H54 (cell line): ENCODE results near the gene FSTL4.

Experiments
- DNase-seq: peaks from one replicate; pipeline ENCODE4 v3.0.0; 2011; ENCODE audit warnings: low spot score, mixed read lengths; ENCODE audit not compliant: insufficient read length
- FAIRE-seq: peaks from 3 replicates; lab custom pipeline; 2011; peaks lifted over from hg19 to GRCh38; lab: Jason Lieb, UNC
- POLR2A ChIP-seq: IDR thresholded peaks from 2 replicates; pipeline ENCODE4 v1.6.1; 2011; ENCODE audit warnings: low read depth, mild to moderate bottlenecking, low read length

Gene FSTL4

DNA sequence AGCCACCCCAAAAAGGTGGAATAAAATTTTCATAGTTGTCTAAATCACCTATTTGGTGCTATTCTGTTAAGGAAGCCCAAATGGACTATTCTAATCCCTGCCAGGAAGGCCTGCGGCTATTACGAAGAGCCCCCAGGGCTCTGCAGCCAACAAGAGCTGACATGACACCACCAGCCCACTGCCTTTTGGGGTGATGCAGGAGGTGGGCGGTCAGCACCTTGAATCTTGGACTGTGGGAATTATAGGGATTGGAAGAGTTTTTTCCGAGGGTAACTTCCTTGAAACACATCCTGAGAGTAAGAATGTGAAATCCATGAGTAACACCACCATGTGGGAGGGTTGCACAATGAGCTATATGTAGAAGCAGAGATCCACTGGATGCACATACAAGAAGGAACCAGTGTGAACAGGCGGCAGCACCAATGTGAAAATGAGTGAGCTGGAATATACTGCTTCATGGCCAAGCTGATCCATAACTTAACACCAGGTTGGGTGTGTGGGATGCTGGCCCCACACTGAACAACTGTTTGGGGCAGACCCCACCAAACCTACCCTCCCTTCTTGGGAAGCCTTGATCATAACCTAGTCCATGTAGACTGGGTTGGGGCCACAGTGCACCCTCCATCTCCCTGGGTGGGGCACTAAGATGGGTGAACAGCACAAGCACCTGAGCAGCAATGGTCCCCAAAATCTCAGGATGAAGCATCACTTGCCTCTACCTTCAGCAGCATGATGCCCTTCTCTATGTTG is 239.0 kb downstream of the FSTL4 start:
- FAIRE-seq, result no peak
- no peak for DNase-seq
- TF ChIP-seq POLR2A, result no peak

DNA sequence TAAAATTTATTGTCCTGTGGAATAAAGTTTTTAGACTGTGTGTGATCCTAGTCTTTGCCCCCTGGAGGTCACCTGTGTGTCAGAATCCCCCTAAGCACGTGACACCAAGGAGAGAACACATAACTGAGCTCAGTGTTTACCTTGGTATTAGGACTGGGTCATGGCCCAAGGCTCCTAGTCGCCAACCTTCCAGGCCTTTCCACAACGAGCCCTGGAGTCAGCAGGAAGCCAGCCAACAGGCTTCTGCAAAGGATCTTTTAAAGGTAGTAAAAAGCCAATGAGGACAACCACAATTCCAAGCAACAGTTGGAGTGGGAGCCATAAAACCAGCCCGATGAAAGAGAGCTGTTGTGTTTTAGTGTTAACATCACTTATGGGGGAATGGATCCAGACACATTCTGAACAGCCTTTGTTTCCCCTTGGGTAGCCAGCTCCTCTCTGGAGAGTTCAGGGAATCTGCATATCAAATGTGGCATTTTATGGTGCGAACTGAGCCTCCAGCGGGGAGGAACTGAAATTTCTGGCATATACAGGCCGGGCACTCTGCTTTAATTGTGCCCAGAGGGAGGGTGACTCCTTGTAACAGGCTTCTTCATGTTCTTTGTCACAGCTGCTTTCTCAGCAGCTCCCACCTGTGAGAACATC is 239.9 kb downstream of the FSTL4 start:
- FAIRE-seq, result no peak
- TF ChIP-seq POLR2A, result no peak
- no peak for DNase-seq

DNA sequence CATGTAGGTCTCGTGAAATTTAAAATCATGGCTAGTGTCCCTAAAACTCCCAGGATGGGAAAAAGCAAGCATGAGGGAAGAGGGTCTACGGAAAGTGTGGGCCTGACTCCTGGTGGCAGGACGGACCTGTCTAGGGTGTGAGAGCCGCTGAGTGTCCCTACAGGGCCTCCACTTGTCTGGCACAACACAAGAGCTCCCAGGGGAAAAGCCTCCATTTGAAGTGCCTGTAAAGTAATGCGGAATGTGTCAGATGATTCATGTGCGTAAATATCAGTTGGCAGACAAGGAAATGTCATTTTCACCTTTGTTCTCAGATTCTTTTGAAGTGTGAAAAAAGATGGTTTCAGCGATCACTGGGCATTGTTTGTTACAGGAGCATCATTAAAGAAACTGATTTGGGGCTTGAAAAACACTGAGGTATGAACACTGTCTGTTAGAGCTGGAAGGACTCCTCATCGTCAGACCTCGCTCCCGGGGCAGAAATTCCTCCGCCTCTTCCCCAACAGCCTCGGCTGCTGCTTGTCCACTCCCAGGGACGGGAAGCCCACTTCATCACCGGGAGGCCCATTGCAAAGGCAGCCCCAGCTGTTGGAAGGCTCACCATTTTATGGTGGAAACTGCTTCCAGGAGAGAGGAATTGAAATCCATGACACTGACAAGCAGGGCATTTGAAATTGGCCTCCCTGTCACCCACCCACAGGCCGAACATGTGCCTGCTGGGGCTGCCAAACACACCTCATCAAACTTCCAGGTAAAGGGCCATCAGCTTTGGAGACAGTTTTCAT is 240.8 kb downstream of the FSTL4 start:
- no peak for DNase-seq
- FAIRE-seq, result no peak
- no peak for TF ChIP-seq POLR2A

DNA sequence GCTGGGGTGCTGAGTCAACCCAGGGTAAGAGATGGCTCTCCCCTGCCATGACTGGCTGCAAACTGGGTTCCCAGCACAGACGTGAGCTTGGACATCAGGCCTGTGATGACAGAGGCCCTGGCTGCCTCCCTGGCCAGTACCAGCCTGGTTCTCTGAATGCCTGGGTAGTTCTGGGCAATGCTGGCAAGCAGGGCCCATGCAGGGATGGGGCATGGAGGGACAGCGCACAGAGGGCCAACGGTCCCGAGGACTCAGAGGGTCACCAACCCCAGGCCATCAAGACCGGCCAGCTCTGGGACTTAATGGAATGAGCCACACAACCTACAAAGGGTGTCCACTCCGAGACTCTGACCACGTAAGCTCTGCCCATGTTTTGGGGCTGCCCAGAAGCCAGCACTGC is 241.4 kb downstream of the FSTL4 start:
- DNase-seq (no peak), FAIRE-seq (no peak)
- TF ChIP-seq POLR2A, result no peak

DNA sequence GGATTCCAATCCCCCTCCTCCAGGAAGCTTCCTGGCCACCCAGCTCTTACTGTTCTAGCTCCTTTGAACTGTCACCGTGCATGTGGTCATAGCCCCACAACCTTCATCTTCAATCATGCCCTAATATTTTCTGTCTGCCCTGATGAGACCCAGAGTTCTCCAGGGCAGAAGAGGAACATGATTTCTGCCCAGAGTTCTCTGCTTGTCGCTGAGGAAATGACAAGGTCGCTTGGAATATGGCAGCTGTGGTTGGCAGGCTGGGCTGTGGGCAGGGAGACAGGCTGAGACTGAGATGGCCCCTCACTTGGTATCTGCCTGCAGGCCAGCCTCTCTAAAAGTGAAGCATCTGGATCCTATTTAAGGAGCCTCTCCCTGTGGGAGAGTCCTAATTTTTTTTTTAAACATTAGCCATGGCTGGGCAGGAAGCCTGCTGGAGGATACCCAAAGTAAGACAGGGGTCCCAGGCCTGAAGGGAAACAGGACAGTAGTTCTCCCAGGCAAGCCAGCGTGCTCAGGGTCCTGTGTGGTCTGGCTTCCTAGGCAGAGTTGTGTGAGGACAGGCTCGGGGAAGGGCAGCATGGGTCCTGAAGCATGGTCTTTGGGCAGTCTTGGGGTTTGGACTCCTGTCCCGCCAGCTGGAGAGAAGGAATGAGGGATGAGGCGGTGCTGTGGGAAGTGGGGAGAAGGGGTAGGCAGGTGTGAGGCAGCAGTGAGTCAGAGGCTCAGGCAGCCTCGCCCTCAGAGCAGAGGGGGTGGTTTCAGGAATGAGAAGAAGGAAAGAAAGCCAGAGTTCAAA is 242.1 kb downstream of the FSTL4 start:
- no peak for TF ChIP-seq POLR2A
- FAIRE-seq (no peak), DNase-seq (no peak)

DNA sequence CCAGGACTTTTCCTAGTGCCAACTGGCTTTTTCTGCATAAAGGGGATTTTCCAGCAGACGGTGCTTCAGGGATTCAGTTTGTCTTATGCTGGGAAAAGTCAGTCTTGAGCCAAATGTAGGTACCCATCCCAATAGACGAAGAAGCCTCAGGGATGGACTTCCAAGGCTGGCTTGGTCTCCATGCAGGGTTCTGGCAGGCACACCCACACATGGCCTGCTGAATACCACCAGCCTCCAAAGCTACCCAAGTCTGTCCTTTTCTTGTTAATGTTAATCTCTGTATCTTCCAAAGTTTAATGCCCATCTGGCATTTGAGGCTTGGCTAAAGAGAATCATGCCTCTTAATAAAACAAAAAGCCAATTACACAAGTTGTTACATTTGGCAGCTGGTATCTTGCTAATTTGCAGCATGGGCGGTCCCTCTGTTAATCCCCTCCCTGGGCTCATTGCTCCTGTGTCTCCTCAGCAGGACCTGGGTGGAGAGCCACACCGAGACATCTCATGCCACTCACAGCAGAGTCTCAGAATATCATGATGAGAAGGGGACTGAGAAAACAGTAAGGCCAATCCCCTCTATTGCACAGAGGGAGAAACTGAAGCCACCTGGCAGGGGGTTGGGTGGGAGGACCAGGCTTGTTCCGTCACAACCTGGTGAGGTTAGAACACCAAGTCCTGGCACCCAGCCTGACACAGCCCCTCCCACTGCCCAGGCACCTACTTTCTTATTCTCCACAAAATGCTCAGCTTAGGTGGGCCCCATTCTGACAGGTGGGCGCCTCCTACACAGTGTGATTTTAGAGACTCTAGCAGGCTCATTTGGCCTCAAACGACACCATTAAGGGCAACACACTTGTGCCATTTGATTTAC is 243.2 kb downstream of the FSTL4 start:
- no peak for TF ChIP-seq POLR2A
- DNase-seq (no peak), FAIRE-seq (no peak)

DNA sequence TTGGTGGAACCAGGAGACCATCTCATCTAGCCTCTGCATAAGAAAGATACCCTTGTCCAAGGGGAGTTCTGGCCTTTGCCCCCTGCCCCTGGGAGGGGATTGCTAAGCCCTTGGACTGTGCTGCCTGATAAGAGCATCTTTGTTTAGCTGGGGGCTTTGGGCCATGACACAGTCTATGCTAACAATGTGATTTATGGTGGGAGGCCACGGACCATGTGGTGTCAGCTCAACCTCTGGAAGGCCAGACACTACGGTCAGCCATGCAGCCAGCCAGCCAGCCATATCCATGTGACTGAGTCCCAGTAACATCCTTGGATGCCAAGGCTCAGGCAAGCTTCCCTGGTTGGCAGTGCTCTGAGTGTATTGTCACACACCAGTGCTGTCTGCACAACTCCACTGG is 244.4 kb downstream of the FSTL4 start:
- no peak for TF ChIP-seq POLR2A
- no peak for FAIRE-seq

DNA sequence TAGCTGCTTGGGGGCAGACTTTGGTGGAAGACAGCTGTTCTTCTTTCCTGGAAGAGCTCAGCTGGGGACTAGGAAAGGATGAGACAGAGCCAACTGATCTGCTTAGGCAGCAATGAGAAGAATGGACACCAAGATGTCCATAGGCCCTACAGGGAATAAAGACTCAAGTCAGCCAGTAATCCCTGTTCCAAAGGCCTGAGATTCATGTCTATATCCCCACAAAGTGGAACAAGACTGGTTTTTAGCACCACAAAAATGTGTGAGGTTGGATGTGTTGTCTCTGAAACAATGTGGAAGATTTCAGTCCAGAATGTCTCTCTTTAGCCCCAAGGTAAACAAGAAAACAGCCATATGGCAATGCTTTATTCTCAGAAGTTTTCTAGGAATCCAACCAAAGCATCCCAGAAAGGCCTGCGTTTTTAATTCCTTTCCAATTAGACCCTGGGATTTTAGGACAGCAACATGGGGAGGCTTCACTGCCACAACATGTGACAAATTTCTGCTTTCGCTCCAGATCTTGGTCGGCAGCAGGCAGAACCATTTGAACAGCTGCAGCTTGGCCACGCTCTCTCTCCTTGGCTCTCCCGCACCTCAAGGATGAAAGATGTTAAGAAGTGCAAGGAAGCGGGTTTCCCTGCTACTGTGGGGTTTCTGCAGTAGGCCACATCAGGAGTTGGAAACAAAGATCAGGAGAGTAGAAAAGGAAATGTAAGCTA is 245.1 kb downstream of the FSTL4 start:
- DNase-seq, result no peak
- no peak for FAIRE-seq
- TF ChIP-seq POLR2A, result no peak

More for the DNA sequence above, 244.4 kb downstream of the FSTL4 start:
- no peak for DNase-seq

DNA sequence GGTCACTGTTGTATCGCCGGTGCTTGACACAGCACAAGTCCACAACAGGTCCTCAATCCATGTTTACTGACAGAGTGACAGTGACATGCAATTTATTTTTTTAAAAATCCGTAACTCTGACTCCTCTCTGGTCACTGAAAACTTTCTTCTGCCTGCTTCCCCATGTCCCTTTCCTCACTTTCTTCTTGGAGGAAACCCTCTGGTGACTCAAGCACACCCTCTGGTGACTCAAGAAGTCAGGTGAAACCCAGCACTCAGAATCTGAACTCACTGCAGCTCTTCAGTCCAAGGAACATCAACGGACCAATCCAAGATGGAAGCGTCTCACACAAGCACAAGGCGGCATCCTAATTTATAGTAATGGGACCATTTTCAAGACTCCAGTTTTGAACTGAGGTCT is 245.9 kb downstream of the FSTL4 start:
- no peak for DNase-seq
- no peak for FAIRE-seq
- no peak for TF ChIP-seq POLR2A

DNA sequence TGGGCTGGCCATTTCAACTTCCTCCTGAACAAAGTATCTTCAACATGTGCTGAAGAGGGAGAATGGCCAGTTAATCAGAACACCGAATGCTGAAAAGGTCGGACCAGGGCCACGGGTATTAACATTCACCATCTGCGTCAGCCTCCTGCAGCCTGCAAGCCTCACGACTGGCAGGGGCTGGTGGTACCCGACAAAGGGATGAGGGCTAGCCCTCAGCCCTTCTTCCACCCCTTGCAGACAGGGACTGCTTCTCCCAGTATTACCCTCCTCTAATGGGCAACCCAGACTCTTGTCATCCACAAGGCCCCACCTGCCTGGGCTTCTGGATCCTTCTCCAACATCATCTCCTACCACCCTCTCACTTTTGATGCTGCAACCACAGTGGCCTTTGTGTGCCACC is 246.6 kb downstream of the FSTL4 start:
- DNase-seq (no peak), FAIRE-seq (no peak)
- no peak for TF ChIP-seq POLR2A

DNA sequence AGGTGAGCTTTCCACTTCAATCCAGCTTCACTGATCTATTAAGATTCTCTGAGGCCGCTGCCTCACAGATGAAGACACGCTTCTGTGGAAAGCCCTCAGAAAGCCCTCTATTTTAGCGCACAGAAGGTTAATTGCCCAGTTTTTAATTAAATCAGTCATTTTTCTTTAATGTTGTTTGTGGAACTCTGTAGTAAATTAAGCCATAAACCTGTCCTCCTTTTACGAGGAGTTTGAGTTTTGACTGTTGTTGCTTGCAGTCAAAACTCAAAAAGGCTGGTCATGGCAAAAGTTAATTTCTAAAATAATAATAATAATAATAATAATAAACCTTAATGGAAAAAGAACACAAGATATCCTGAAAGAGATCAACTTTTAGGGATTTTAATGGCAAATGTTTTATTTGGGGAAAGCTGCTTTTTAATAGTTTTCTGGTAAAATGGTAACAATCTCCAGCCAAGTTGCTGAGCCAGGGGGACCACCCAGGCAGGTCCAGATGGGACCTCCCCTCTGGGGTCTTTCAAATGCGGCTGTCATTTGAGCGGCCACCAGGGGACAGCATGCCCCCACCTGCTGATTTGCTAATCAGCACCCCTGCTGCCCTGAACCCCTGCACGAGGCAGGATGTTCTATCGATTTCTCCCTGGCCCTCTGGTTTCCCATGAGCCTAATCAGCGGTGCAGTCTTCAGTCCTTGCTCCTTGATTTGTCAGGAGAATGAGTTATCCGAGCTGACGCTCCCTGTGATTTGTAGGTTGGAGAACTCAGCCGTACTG is 247.2 kb downstream of the FSTL4 start:
- no peak for FAIRE-seq
- TF ChIP-seq POLR2A, result no peak
- DNase-seq, result no peak
